Nephron (organoid): ENCODE results near the gene ERGIC1.

Source experiments
- H3K27ac Mint-ChIP-seq, 3 experiments: 2 replicates each; pipeline ENCODE4 v1.8.0; 2020; ENCODE audit warnings: mixed read lengths in 3 of 3, mild to moderate bottlenecking in 2 of 3, moderate library complexity in 1 of 3
- H3K27me3 Mint-ChIP-seq: 2 replicates; pipeline ENCODE4 v1.8.0; 2021; ENCODE audit warnings: low read depth, mild to moderate bottlenecking, moderate library complexity, mixed read lengths
- H3K36me3 Mint-ChIP-seq: 2 replicates; pipeline ENCODE4 v1.8.0; 2020; ENCODE audit warnings: low read depth, mixed read lengths
- H3K4me1 Mint-ChIP-seq: 2 replicates; pipeline ENCODE4 v1.8.0; 2020; ENCODE audit warnings: mixed read lengths
- H3K4me3 Mint-ChIP-seq, 3 experiments: 2 replicates each; pipeline ENCODE4 v1.8.0; 2020; ENCODE audit warnings: mild to moderate bottlenecking in 3 of 3, mixed read lengths in 3 of 3, moderate library complexity in 2 of 3
- H3K9me3 Mint-ChIP-seq: 2 replicates; pipeline ENCODE4 v1.8.0; 2020; ENCODE audit warnings: mixed read lengths
- CTCF ChIP-seq, 3 experiments: fragments of 200-600 bp; sonication (generic); IDR thresholded peaks; one replicate each; pipeline ENCODE4 v1.5.0; 2021; ENCODE audit warnings: antibody characterized with exemption in 3 of 3; ENCODE audit not compliant: unreplicated experiment in 3 of 3

ERGIC1 gene

GRCh38 chr5:172874647-172875504, 40.8 kb downstream of the ERGIC1 start:
- Mint-ChIP-seq H3K4me1 (peaks cover 34% of the 10 kb centered on the region), H3K27me3 (peaks cover 4% of the 10 kb centered on the region), H3K4me3 (no peak overlapping the region), H3K36me3 (peaks cover 5% of the 10 kb centered on the region), H3K9me3 (no peaks in the 10 kb centered on the region), H3K27ac (peak overlapping the region in 2 of 3 experiments; percentile 52 to 54)
- no peak for TF ChIP-seq CTCF (IDR thresholded peaks at IDR 0.05; ENCODE audit: unreplicated experiment in 3 of 3)

- Mint-ChIP-seq H3K9me3 (no peaks in the 10 kb centered on the region), H3K27me3 (peaks cover 4% of the 10 kb centered on the region), H3K36me3 (peaks cover 5% of the 10 kb centered on the region), H3K27ac (peak overlapping the region in 2 of 3 experiments; percentile 54 to 75), H3K4me3 (no peak overlapping the region), H3K4me1 (peaks cover 34% of the 10 kb centered on the region)
- TF ChIP-seq CTCF (IDR thresholded peaks at IDR 0.05; ENCODE audit: unreplicated experiment in 3 of 3): no peak
These were observed 41.6 kb downstream of the ERGIC1 start for GRCh38 chr5:172875505-172876279.

GRCh38 chr5:172876578-172876977, 42.5 kb downstream of the ERGIC1 start:
- TF ChIP-seq CTCF (IDR thresholded peaks at IDR 0.05; ENCODE audit: unreplicated experiment in 3 of 3): no peak
- no peak overlapping the region for H3K27ac Mint-ChIP-seq
- no peaks in the 10 kb centered on the region for H3K9me3 Mint-ChIP-seq
- peaks cover 4% of the 10 kb centered on the region for H3K27me3 Mint-ChIP-seq
- H3K4me1 Mint-ChIP-seq: peaks cover 34% of the 10 kb centered on the region
- H3K4me3 Mint-ChIP-seq: no peak overlapping the region
- peaks cover 5% of the 10 kb centered on the region for H3K36me3 Mint-ChIP-seq

- Mint-ChIP-seq H3K9me3 (no peaks in the 10 kb centered on the region), H3K4me3 (no peak overlapping the region), H3K4me1 (peaks cover 32% of the 10 kb centered on the region), H3K27me3 (peaks cover 4% of the 10 kb centered on the region), H3K36me3 (peaks cover 8% of the 10 kb centered on the region), H3K27ac (peak overlapping the region in 1 of 3 experiments; percentile 45)
- TF ChIP-seq CTCF (IDR thresholded peaks at IDR 0.05; ENCODE audit: unreplicated experiment in 3 of 3): no peak
These were observed 43.6 kb downstream of the ERGIC1 start for GRCh38 chr5:172877466-172878260.

- peaks cover 17% of the 10 kb centered on the region for H3K36me3 Mint-ChIP-seq
- H3K27ac Mint-ChIP-seq: peak overlapping the region in 2 of 3 experiments; percentile 60 to 61
- H3K4me1 Mint-ChIP-seq: peaks cover 23% of the 10 kb centered on the region
- TF ChIP-seq CTCF (IDR thresholded peaks at IDR 0.05; ENCODE audit: unreplicated experiment in 3 of 3): no peak
- H3K27me3 Mint-ChIP-seq: peaks cover 4% of the 10 kb centered on the region
- H3K9me3 Mint-ChIP-seq: no peaks in the 10 kb centered on the region
- no peak overlapping the region for H3K4me3 Mint-ChIP-seq
These were observed 44.5 kb downstream of the ERGIC1 start for GRCh38 chr5:172878585-172878932.
